Activated T-cell treated with anti-CD3 and anti-CD28 coated beads, Interleukin-2, amount 50 U/mL, for 4 hours (primary cell): ENCODE data around the gene ZNF488. TPM values are rescaled to one million over a fixed set of nuclear protein-coding genes. Genes with fewer than 3 reads are reported as not detected.

Experiments
- ATAC-seq, 2 donors: fragments of 200-7000 bp; cut with Tn5 transposase; one replicate each; pipeline ENCODE4 v1.10.0; 2021
- DNase-seq: peaks from one replicate; pipeline ENCODE4 v3.0.0-alpha.2; 2020
- H3K27me3 Mint-ChIP-seq: one replicate; pipeline ENCODE4 v1.8.0; 2021; ENCODE audit warnings: low read depth, mixed read lengths
- H3K36me3 Mint-ChIP-seq: one replicate; pipeline ENCODE4 v1.8.0; 2022; ENCODE audit warnings: mixed read lengths; ENCODE audit not compliant: insufficient read depth
- H3K4me1 Mint-ChIP-seq: one replicate; pipeline ENCODE4 v1.8.0; 2021; ENCODE audit warnings: low read depth, mixed read lengths
- H3K4me3 Mint-ChIP-seq: one replicate; pipeline ENCODE4 v1.8.0; 2021; ENCODE audit warnings: mild to moderate bottlenecking, moderate library complexity, mixed read lengths
- H3K9me3 Mint-ChIP-seq: one replicate; pipeline ENCODE4 v1.8.0; 2021; ENCODE audit warnings: mixed read lengths
- total RNA-seq, 3 donors: library from RNA; stranded (reverse); gene quantifications; one replicate each; pipeline ENCODE4 v1.2.1, GENCODE V29; 2021

The ZNF488 gene
- total RNA-seq, 3 donors from 2014 or later: 0.10 TPM; not detected in 2

DNA sequence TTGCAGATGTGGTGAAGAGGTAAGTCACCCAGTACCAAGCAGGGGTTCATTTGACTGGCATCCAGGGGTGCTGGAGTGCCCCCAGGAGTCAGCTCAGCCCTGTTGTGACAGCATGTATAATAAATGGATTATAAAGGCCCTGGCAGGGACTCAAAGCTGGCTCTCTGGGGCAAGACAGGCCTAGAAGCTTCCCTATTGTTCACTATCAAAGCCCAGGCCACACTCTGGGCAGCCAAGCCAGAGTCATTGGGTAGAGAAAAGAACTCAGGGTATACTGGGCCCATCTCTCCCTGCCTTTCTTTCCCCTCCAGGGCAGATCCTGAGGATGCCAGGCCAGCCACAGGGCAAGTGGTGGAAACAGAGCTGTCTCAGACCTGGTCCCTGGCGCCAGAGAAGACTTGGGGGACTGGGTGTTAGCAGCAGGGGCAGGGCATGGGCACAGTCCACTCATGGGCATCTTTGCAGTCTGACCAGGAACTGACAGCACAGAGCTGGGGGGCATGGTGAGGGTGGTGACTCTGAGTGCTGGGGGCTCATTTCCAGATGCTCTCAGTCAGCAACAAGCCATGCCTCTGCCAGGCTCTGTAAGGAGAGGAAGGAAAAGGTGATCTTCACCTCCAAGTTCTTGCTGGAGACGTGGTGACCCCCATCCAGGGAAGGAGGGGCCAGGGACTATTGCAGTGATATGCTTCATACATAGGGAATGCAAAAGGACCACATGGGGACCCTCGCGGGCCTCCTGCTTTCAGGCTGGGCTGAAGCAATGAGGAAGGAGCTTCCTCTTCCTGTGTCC, 24.3 kb downstream of the ZNF488 start:
- DNase-seq (no peak), ATAC-seq (no peak)
- Mint-ChIP-seq H3K36me3 (no peaks in the 10 kb centered on the region), H3K9me3 (no peaks in the 10 kb centered on the region), H3K4me1 (no peaks in the 10 kb centered on the region), H3K4me3 (no peak overlapping the region), H3K27me3 (no peaks in the 10 kb centered on the region)

DNA sequence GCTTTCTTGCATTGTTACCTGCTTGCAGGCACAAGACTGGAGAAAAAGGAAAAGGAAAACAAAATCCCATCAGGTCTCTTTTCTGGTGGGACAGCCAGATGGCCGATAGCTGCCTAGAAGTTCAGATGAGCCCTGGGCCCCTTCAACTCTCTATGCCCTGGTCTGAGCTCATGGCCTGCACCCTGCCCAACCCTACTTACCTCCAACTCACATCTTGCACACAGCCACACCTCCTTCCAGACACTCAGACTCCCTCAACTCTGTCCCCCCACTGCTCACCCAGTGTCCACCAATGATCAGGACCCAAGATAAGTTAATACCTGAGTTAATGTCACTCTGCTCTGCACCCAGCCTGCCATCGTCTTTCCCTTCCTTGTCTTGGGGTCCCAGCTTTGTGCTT, 25.0 kb downstream of the ZNF488 start:
- ATAC-seq: no peak
- no peak for DNase-seq
- no peaks in the 10 kb centered on the region for H3K4me1 Mint-ChIP-seq
- H3K9me3 Mint-ChIP-seq: no peaks in the 10 kb centered on the region
- no peaks in the 10 kb centered on the region for H3K27me3 Mint-ChIP-seq
- H3K4me3 Mint-ChIP-seq: no peak overlapping the region
- H3K36me3 Mint-ChIP-seq: no peaks in the 10 kb centered on the region

DNA sequence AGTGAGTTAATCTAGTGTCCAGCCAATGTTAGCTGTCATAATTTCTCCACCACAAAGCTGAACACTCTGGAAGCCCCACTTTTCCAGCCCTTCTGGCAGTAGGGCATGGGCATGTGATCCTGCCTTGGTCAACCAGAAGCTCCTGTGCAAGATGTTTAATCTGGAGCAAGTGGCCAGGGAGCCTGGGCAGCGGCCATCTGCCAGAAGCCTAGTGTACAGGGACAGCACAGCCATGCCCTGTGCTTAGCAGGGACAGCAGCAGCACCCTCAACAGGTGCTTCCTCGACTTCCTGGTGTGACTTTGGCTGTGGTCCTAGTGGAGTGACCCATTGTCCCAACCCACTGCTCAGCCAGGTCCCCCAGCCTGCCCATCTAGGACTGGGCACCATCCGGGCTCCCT, 25.6 kb downstream of the ZNF488 start:
- DNase-seq: no peak
- Mint-ChIP-seq H3K9me3 (no peaks in the 10 kb centered on the region), H3K4me3 (no peak overlapping the region), H3K27me3 (no peaks in the 10 kb centered on the region), H3K36me3 (no peaks in the 10 kb centered on the region), H3K4me1 (no peaks in the 10 kb centered on the region)
- ATAC-seq: no peak

DNA sequence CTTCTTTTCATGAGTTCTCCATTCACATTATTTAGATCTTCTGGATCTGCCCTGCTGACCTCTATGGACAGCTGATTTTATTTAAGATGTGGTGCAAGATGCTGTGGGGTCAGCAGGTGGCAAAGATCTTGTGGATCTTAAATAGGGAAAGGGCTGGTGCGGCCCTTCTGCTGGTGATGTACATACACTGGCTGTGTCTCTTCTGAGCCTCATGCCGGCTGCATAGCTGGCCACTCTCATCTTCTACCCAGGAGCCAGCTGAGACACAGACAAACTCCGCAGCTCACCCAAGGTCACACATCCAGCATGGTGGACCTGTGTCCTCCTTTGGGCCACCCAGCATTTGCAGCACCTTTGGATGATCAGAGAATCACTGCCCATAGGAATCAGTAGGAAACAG, 26.2 kb downstream of the ZNF488 start:
- Mint-ChIP-seq H3K9me3 (no peaks in the 10 kb centered on the region), H3K36me3 (no peaks in the 10 kb centered on the region), H3K4me3 (no peak overlapping the region), H3K4me1 (no peaks in the 10 kb centered on the region), H3K27me3 (no peaks in the 10 kb centered on the region)
- no peak for ATAC-seq
- no peak for DNase-seq

DNA sequence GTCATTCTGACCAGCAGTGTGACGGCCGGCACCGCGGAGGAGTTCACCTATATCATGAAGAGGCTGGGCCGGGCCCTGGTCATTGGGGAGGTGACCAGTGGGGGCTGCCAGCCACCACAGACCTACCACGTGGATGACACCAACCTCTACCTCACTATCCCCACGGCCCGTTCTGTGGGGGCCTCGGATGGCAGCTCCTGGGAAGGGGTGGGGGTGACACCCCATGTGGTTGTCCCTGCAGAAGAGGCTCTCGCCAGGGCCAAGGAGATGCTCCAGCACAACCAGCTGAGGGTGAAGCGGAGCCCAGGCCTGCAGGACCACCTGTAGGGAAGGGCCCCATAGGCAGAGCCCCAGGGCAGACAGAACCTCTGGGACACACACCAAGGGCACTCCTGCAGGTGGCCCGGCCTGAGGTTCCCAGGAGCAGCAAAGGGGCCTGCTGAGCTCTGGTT, 26.9 kb downstream of the ZNF488 start:
- H3K36me3 Mint-ChIP-seq: no peaks in the 10 kb centered on the region
- H3K4me1 Mint-ChIP-seq: no peaks in the 10 kb centered on the region
- DNase-seq (no peak), ATAC-seq (no peak)
- H3K9me3 Mint-ChIP-seq: no peaks in the 10 kb centered on the region
- H3K4me3 Mint-ChIP-seq: no peak overlapping the region
- no peaks in the 10 kb centered on the region for H3K27me3 Mint-ChIP-seq

DNA sequence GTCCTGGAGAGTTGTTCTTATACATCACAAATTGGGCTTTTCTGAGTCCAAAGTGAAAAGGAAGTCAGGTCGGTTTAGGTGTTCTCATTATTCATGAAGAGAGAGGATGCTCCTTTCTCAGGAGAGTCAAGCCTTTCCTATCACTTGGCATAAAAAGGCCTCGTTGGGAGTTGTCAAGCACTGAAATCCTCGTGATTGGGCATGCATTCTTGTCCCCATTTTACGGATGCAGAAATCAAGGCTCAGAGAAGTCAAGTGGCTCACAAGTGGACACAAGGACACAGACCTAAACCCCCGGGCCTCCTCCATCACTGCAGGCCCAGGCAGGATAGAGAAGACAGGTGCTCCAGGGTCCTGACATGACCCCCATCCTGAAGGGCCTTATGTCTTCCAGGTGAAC, 27.4 kb downstream of the ZNF488 start:
- Mint-ChIP-seq H3K9me3 (no peaks in the 10 kb centered on the region), H3K27me3 (no peaks in the 10 kb centered on the region), H3K36me3 (no peaks in the 10 kb centered on the region), H3K4me3 (no peak overlapping the region), H3K4me1 (no peaks in the 10 kb centered on the region)
- DNase-seq (no peak), ATAC-seq (no peak)

DNA sequence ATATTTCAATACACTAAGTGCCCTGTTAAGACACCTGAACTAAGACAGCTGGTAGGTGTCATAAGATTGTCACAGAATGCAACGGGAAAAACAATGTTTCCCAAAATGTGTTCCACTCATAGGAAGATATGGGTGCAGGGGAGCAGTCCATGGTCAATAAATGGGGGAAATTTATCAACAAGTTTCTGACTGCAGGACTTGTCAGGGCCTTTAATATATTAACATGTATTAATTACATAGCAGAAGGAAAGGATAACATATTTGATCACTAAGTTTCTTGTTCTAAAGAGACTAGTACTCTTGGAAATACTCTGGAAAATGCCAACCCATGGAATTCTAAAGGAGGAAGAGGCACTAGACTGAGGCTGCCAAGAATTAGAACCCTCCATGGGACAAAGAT, 29.2 kb downstream of the ZNF488 start:
- ATAC-seq (no peak), DNase-seq (no peak)
- H3K4me1 Mint-ChIP-seq: no peaks in the 10 kb centered on the region
- no peaks in the 10 kb centered on the region for H3K9me3 Mint-ChIP-seq
- H3K36me3 Mint-ChIP-seq: no peaks in the 10 kb centered on the region
- H3K27me3 Mint-ChIP-seq: no peaks in the 10 kb centered on the region
- no peak overlapping the region for H3K4me3 Mint-ChIP-seq

DNA sequence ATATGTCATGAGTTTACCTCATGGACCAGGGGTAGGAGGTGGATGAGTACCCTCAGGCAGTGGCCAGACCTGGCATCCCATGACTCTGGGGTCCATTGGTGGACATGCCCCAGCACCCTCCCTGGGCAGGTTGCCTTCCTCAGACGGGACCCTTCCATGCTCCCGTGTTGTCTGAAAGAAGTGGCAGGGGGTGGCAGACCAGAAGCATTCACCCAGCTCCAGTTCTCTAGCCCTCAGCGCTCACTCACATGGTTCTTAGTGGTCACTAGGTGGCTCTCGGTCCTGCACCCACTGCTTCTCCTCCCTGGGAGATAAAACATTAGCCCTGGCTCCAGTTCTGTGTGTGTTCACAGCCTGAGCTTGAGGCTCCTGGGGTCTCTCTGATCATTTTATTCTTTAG, 29.9 kb downstream of the ZNF488 start:
- no peak overlapping the region for H3K4me3 Mint-ChIP-seq
- no peaks in the 10 kb centered on the region for H3K27me3 Mint-ChIP-seq
- DNase-seq: no peak
- H3K36me3 Mint-ChIP-seq: no peaks in the 10 kb centered on the region
- no peaks in the 10 kb centered on the region for H3K9me3 Mint-ChIP-seq
- no peaks in the 10 kb centered on the region for H3K4me1 Mint-ChIP-seq
- ATAC-seq: no peak

DNA sequence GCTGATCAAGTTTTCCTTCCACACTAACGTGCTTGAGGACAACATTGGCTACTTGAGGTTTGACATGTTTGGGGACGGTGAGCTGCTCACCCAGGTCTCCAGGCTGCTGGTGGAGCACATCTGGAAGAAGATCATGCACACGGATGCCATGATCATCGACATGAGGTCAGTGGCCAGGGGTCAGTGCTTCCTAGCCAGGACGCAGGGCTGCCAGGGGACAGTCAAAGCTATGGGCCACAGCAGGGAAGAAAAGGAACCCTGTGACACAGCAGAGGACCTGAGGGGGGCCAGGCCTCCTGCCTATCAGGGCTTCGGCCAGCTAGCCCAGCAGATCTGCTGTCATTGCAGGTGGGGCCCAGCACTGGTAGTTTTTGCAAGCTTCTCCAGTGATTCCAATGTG, 30.7 kb downstream of the ZNF488 start:
- no peak for ATAC-seq

DNA sequence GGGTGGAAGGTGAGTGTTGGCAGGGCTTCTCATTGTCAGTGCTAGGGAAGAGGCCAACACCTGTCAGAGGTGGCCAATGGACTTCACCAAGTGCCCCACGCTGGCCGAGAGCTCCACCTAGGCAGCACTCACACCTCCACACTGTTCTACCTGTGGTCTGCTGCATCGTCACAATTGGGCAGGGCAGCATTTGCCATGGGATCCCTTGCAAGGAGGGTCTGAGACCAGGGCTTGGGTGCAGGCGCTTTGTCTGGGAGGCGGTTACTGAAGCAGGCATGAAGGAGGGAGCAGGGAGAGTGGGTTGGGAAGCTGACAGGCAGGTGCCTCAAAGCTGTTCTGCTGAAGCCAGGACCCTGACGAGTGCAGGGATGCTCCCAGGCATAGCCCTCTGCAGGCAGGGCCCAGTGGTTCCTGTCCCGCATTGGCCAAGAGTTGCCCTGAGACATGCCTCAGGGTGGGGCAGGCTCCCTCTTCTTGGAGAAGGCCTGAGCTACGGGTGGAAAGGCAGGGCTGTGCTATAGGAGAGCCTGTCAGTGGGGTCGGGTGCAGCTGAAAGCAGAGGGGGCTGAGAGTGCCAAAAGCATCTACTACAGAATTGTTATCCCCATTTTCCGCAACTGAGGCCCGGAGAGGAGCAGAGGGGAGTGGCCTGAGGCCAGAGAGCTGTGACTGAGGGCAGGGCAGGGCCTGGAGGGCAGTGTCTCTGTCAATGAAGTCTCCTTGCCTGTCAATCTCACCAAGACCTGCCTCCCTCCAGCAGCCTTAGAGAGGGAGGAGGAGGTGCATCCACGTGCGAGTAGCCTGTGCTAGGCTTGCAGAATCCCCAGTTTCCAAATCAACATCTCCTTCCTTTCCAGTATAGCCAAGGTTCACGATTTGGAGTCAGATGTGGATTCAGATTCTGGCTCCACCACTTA, 31.9 kb downstream of the ZNF488 start:
- no peaks in the 10 kb centered on the region for H3K4me1 Mint-ChIP-seq
- no peaks in the 10 kb centered on the region for H3K27me3 Mint-ChIP-seq
- H3K9me3 Mint-ChIP-seq: no peaks in the 10 kb centered on the region
- no peak for ATAC-seq
- DNase-seq: no peak
- H3K4me3 Mint-ChIP-seq: no peak overlapping the region
- H3K36me3 Mint-ChIP-seq: no peaks in the 10 kb centered on the region

More for the DNA sequence above, 30.7 kb downstream of the ZNF488 start:
- DNase-seq: no peak
- H3K36me3 Mint-ChIP-seq: no peaks in the 10 kb centered on the region
- H3K4me3 Mint-ChIP-seq: no peak overlapping the region
- H3K27me3 Mint-ChIP-seq: no peaks in the 10 kb centered on the region
- no peaks in the 10 kb centered on the region for H3K4me1 Mint-ChIP-seq
- H3K9me3 Mint-ChIP-seq: no peaks in the 10 kb centered on the region

DNA sequence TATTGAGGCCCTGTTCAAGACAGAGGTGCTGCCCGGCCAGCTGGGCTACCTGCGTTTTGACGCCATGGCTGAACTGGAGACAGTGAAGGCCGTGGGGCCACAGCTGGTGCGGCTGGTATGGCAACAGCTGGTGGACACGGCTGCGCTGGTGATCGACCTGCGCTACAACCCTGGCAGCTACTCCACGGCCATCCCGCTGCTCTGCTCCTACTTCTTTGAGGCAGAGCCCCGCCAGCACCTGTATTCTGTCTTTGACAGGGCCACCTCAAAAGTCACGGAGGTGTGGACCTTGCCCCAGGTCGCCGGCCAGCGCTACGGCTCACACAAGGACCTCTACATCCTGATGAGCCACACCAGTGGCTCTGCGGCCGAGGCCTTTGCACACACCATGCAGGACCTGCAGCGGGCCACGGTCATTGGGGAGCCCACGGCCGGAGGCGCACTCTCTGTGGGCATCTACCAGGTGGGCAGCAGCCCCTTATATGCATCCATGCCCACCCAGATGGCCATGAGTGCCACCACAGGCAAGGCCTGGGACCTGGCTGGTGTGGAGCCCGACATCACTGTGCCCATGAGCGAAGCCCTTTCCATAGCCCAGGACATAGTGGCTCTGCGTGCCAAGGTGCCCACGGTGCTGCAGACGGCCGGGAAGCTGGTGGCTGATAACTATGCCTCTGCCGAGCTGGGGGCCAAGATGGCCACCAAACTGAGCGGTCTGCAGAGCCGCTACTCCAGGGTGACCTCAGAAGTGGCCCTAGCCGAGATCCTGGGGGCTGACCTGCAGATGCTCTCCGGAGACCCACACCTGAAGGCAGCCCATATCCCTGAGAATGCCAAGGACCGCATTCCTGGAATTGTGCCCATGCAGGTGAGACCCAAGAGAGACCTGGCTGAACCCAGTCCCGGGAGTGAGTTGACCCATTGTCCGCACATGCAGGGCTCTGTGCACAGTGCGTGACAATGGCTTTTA, 33.1 kb downstream of the ZNF488 start:
- Mint-ChIP-seq H3K4me1 (no peaks in the 10 kb centered on the region), H3K9me3 (no peaks in the 10 kb centered on the region), H3K36me3 (no peaks in the 10 kb centered on the region), H3K4me3 (no peak overlapping the region), H3K27me3 (no peaks in the 10 kb centered on the region)
- no peak for DNase-seq
- no peak for ATAC-seq

DNA sequence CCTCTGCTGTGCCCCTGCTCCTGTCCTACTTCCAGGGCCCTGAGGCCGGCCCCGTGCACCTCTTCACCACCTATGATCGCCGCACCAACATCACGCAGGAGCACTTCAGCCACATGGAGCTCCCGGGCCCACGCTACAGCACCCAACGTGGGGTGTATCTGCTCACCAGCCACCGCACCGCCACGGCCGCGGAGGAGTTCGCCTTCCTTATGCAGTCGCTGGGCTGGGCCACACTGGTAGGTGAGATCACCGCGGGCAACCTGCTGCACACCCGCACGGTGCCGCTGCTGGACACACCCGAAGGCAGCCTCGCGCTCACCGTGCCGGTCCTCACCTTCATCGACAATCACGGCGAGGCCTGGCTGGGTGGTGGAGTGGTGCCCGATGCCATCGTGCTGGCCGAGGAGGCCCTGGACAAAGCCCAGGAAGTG, 34.1 kb downstream of the ZNF488 start:
- Mint-ChIP-seq H3K4me1 (no peaks in the 10 kb centered on the region), H3K4me3 (no peak overlapping the region), H3K36me3 (no peaks in the 10 kb centered on the region), H3K27me3 (no peaks in the 10 kb centered on the region), H3K9me3 (no peaks in the 10 kb centered on the region)
- no peak for ATAC-seq
- no peak for DNase-seq

DNA sequence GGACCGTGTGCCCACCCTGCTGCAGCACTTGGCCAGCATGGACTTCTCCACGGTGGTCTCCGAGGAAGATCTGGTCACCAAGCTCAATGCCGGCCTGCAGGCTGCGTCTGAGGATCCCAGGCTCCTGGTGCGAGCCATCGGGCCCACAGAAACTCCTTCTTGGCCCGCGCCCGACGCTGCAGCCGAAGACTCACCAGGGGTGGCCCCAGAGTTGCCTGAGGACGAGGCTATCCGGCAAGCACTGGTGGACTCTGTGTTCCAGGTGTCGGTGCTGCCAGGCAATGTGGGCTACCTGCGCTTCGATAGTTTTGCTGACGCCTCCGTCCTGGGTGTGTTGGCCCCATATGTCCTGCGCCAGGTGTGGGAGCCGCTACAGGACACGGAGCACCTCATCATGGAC, 34.6 kb downstream of the ZNF488 start:
- no peaks in the 10 kb centered on the region for H3K9me3 Mint-ChIP-seq
- H3K36me3 Mint-ChIP-seq: no peaks in the 10 kb centered on the region
- ATAC-seq: no peak
- DNase-seq: no peak
- H3K4me3 Mint-ChIP-seq: no peak overlapping the region
- H3K4me1 Mint-ChIP-seq: no peaks in the 10 kb centered on the region
- no peaks in the 10 kb centered on the region for H3K27me3 Mint-ChIP-seq
